Neural cell (in vitro differentiated cells): ENCODE data around the gene CTBP2. TPM values are rescaled to one million over a fixed set of nuclear protein-coding genes. Genes with fewer than 3 reads are reported as not detected.

Experiments used
- H2AFZ ChIP-seq: fragments of 200-600, 300-800 bp; sonication (generic), shearing (Covaris generic); 2 replicates; pipeline ENCODE4 v1.6.0; 2014; ENCODE audit warnings: low read depth, mild to moderate bottlenecking, antibody characterized with exemption, low read length, moderate library complexity
- H3F3A ChIP-seq: fragments of 200-600 bp; shearing (Covaris generic); 2 replicates; pipeline ENCODE4 v1.6.1; 2016; ENCODE audit warnings: mild to moderate bottlenecking, moderate library complexity, mixed read lengths, antibody characterized with exemption, low read length; ENCODE audit not compliant: insufficient read depth, poor library complexity, severe bottlenecking
- H3K27ac ChIP-seq: fragments of 200-600, 300-800 bp; sonication (generic), shearing (Covaris generic); 2 replicates; pipeline ENCODE4 v1.5.1; 2014; ENCODE audit warnings: mild to moderate bottlenecking, low read length, moderate library complexity
- H3K27me3 ChIP-seq: fragments of 300-800, 200-600 bp; sonication (generic), shearing (Covaris generic); 2 replicates; pipeline ENCODE4 v1.6.0; 2014; ENCODE audit warnings: mild to moderate bottlenecking, low read depth, low read length, moderate library complexity; ENCODE audit not compliant: insufficient read depth
- H3K36me3 ChIP-seq: fragments of 300-800, 200-600 bp; sonication (generic), shearing (Covaris generic); 2 replicates; pipeline ENCODE4 v1.5.1; 2014; ENCODE audit warnings: mild to moderate bottlenecking, antibody characterized with exemption, low read length, moderate library complexity; ENCODE audit not compliant: insufficient read depth
- H3K4me2 ChIP-seq: fragments of 300-800, 200-600 bp; sonication (generic), shearing (Covaris generic); 2 replicates; pipeline ENCODE4 v1.6.0; 2014; ENCODE audit warnings: mild to moderate bottlenecking, low read length
- H3K4me3 ChIP-seq: fragments of 300-800, 200-600 bp; sonication (generic), shearing (Covaris generic); 2 replicates; pipeline ENCODE4 v1.5.1; 2014; ENCODE audit warnings: mild to moderate bottlenecking, low read length, moderate library complexity
- H3K79me2 ChIP-seq: fragments of 200-600 bp; shearing (Covaris generic); replicated peaks from 2 replicates; pipeline ENCODE4 v1.6.0; 2014; ENCODE audit warnings: mild to moderate bottlenecking, low read length, moderate library complexity; ENCODE audit not compliant: insufficient read depth
- H3K9ac ChIP-seq: fragments of 300-800, 200-600 bp; sonication (generic), shearing (Covaris generic); 2 replicates; pipeline ENCODE4 v1.6.1; 2016; ENCODE audit warnings: mild to moderate bottlenecking, low read length, mixed read lengths
- H3K9me2 ChIP-seq: fragments of 200-600 bp; shearing (Covaris generic); 2 replicates; pipeline ENCODE4 v1.6.1; 2016; ENCODE audit warnings: mild to moderate bottlenecking, low read length, mixed read lengths; ENCODE audit not compliant: insufficient read depth
- H3K9me3 ChIP-seq: fragments of 200-600, 300-800 bp; sonication (generic), shearing (Covaris generic); 2 replicates; pipeline ENCODE4 v1.6.1; 2016; ENCODE audit warnings: mild to moderate bottlenecking, mixed run types, low read length, moderate library complexity, mixed read lengths
- H4K20me1 ChIP-seq: fragments of 200-600 bp; shearing (Covaris generic); 2 replicates; pipeline ENCODE4 v1.6.1; 2016; ENCODE audit warnings: mild to moderate bottlenecking, mixed run types; ENCODE audit not compliant: insufficient read depth
- EP300 ChIP-seq: fragments of 450-650 bp; conservative IDR thresholded peaks from 2 replicates; pipeline ENCODE4 v1.6.1; 2014; ENCODE audit warnings: antibody characterized with exemption, mild to moderate bottlenecking, moderate library complexity; ENCODE audit not compliant: poor library complexity, severe bottlenecking
- EZH2 ChIP-seq: fragments of 200-600, 300-800 bp; shearing (Covaris generic), sonication (generic); IDR thresholded peaks from 2 replicates; pipeline ENCODE4 v1.6.1; 2014; ENCODE audit warnings: antibody characterized with exemption, low read length, borderline replicate concordance, mild to moderate bottlenecking; ENCODE audit not compliant: insufficient read depth, poor library complexity, severe bottlenecking
- MXI1 ChIP-seq: fragments of 450-650 bp; conservative IDR thresholded peaks from 2 replicates; pipeline ENCODE4 v1.6.1; 2014; ENCODE audit warnings: antibody characterized with exemption, mild to moderate bottlenecking; ENCODE audit not compliant: poor library complexity, severe bottlenecking
- POLR2AphosphoS5 ChIP-seq: IDR thresholded peaks from 2 replicates; pipeline ENCODE4 v1.6.1; 2012
- RAD21 ChIP-seq: fragments of 450-650 bp; conservative IDR thresholded peaks from 2 replicates; pipeline ENCODE4 v1.6.1; 2014; ENCODE audit warnings: antibody characterized with exemption, mild to moderate bottlenecking, moderate library complexity
- SMC3 ChIP-seq: fragments of 450-650 bp; conservative IDR thresholded peaks from 2 replicates; pipeline ENCODE4 v1.6.1; 2014; ENCODE audit warnings: antibody characterized with exemption, mild to moderate bottlenecking, moderate library complexity; ENCODE audit not compliant: poor library complexity
- TAF1 ChIP-seq: IDR thresholded peaks from 2 replicates; pipeline ENCODE4 v1.6.1; 2012; ENCODE audit warnings: low read depth
- polyA plus RNA-seq: library from polyadenylated mRNA; depleted of rRNA; stranded (reverse); fragments of >200 nt; gene quantifications from 2 replicates; pipeline ENCODE4 v1.2.3, GENCODE V29; 2014
- TF ChIP-seq, protein P1 (sequence below): fragments of 450-650 bp; IDR thresholded peaks from 2 replicates; pipeline ENCODE4 v1.5.1; 2014; ENCODE audit warnings: antibody characterized with exemption, mild to moderate bottlenecking, moderate library complexity; ENCODE audit not compliant: poor library complexity, severe bottlenecking
- TF ChIP-seq, protein P2 (sequence below): IDR thresholded peaks from 2 replicates; pipeline ENCODE4 v1.6.1; 2012; ENCODE audit warnings: borderline replicate concordance

Gene CTBP2
- polyA plus RNA-seq, 1 donor from 2014 or later, result 59.5 TPM

DNA sequence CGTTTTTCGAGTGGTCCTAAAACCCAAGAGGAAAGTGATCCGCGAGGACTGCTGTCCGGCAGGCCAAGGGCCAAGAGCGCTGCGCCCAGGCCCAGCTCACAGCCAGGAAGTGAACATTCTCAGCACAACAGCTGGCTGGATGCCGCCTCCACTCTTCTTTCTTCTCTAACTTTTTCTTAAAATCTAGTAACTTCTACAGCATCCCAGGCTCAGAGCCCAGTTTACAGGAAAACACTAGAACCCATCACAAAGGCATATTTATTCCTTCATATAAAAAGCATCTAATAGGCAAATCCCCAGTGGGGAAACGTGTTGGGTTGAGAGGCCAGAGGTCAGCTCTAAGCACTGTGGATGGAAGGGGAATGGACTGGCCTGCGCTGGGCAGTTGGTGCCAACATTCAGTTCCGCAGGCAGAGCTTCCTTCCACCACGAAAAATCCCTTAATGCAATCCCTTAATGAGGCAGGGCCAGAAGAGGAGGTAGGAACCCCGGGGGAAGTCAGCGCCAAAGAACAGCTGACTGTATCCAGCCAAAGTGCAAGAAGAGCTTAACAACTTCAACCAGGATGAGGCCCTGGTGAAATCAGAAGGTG, 143.7 kb downstream of the CTBP2 start:
- Histone ChIP-seq H3K9me3 (no peaks in the 10 kb centered on the region), H3K79me2 (peaks cover 29% of the 10 kb centered on the region), H3K9ac (no peak overlapping the region), H2AFZ (no peak overlapping the region), H3K4me2 (no peak overlapping the region), H3K4me3 (no peak overlapping the region), H3K9me2 (no peaks in the 10 kb centered on the region), H4K20me1 (no peaks in the 10 kb centered on the region), H3F3A (no peaks in the 10 kb centered on the region), H3K27me3 (no peaks in the 10 kb centered on the region), H3K27ac (no peak overlapping the region), H3K36me3 (no peaks in the 10 kb centered on the region)
- TF ChIP-seq, protein P1, sequence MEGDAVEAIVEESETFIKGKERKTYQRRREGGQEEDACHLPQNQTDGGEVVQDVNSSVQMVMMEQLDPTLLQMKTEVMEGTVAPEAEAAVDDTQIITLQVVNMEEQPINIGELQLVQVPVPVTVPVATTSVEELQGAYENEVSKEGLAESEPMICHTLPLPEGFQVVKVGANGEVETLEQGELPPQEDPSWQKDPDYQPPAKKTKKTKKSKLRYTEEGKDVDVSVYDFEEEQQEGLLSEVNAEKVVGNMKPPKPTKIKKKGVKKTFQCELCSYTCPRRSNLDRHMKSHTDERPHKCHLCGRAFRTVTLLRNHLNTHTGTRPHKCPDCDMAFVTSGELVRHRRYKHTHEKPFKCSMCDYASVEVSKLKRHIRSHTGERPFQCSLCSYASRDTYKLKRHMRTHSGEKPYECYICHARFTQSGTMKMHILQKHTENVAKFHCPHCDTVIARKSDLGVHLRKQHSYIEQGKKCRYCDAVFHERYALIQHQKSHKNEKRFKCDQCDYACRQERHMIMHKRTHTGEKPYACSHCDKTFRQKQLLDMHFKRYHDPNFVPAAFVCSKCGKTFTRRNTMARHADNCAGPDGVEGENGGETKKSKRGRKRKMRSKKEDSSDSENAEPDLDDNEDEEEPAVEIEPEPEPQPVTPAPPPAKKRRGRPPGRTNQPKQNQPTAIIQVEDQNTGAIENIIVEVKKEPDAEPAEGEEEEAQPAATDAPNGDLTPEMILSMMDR, result no peak

DNA sequence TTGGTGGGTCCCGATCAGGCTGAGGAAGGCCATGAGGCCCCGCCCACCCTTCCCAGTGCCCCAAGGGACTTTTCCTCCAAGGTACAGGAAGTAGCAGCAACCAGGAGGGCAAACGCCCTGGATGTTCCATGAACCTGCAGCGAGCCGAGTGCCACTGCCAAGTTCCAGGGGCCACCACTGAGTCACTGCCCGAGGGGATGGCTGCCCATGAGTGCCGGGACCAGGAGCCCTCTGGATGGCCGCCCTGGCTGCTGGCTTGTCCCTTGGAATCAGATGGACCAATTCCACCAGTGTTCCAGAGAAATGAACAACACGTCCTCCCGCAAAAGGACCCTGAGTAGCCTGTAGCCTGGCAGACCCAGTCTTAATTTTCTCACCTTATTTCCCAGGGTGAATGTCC, 144.2 kb downstream of the CTBP2 start:
- Histone ChIP-seq H3K9ac (no peak overlapping the region), H3K36me3 (no peaks in the 10 kb centered on the region), H3K4me3 (no peak overlapping the region), H3K9me2 (no peaks in the 10 kb centered on the region), H3K9me3 (no peaks in the 10 kb centered on the region), H3K4me2 (no peak overlapping the region), H2AFZ (no peak overlapping the region), H3K27me3 (no peaks in the 10 kb centered on the region), H3K27ac (no peak overlapping the region), H3K79me2 (peaks cover 23% of the 10 kb centered on the region), H4K20me1 (no peaks in the 10 kb centered on the region), H3F3A (no peaks in the 10 kb centered on the region)
- TF ChIP-seq TAF1 (no peak), SMC3 (no peak), POLR2AphosphoS5 (no peak), EZH2 (no peak), RAD21 (no peak), MXI1 (no peak), EP300 (no peak)
- TF ChIP-seq, protein P2, sequence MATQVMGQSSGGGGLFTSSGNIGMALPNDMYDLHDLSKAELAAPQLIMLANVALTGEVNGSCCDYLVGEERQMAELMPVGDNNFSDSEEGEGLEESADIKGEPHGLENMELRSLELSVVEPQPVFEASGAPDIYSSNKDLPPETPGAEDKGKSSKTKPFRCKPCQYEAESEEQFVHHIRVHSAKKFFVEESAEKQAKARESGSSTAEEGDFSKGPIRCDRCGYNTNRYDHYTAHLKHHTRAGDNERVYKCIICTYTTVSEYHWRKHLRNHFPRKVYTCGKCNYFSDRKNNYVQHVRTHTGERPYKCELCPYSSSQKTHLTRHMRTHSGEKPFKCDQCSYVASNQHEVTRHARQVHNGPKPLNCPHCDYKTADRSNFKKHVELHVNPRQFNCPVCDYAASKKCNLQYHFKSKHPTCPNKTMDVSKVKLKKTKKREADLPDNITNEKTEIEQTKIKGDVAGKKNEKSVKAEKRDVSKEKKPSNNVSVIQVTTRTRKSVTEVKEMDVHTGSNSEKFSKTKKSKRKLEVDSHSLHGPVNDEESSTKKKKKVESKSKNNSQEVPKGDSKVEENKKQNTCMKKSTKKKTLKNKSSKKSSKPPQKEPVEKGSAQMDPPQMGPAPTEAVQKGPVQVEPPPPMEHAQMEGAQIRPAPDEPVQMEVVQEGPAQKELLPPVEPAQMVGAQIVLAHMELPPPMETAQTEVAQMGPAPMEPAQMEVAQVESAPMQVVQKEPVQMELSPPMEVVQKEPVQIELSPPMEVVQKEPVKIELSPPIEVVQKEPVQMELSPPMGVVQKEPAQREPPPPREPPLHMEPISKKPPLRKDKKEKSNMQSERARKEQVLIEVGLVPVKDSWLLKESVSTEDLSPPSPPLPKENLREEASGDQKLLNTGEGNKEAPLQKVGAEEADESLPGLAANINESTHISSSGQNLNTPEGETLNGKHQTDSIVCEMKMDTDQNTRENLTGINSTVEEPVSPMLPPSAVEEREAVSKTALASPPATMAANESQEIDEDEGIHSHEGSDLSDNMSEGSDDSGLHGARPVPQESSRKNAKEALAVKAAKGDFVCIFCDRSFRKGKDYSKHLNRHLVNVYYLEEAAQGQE, result no peak
- TF ChIP-seq, protein P1, result no peak
